ENCODE measurements around the gene SP100.

The SP100 gene

DNA sequence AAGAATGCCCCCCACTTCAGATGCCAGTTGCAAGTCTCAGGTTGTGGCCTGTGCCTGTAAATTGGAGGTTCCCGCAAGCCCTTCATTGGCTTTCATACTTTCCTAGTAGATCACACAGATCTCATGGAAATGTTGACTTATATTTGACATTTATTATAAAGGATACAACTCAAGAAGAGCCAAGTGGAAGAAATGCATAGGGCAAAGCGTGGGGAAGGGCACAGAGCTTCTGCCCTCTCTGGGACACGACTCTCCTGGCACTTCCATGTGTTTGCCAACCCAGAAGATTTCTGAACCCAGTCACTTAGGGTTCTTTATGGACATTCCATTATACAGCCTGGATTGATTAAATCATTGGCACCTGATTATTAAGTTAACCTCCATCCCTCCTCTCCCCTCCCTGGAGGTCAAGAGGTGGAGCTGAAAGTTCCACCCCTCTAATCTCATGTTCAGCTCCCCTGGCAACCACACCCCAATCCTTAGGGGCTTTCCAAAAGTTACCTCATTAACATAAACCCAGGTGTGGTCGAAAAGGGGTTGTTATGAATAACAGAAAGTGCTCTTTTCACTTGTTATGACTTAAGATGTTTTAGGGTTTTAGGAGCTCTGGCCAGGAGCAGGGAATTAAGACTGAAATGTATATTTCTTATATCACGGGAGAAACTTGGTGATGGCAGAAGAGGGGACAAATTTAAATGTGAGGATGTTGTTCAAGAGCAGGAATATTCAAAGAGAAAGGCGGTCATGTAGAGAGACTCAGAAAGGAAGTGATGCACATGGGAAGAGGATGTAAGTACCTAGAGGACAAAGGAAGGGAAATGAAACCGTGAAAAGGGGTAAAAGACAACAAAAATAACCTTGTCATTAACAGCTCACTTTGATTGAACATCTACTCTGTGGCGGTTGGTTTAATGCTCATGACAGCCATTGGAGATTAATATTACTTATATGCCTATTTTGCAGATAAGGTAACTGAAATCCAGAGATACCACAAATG lies 31.8 kb downstream of the SP100 start:
- Histone ChIP-seq H2AFZ (ENCODE audit: low read depth, low read length) (no peak overlapping the region), H2BK120ac (ENCODE audit: low read depth, low read length) (no peak overlapping the region), H3K36me3 (ENCODE audit: control insufficient read depth in 1 of 2, insufficient read depth in 2 of 2, low read depth in 1 of 2, low read length in 2 of 2) (peaks cover 32 to 100% of the 10 kb centered on the region in 2 experiments), H3K4me3 (ENCODE audit: insufficient read depth in 1 of 2, low read depth in 1 of 2, low read length in 2 of 2) (no peak overlapping the region), H3K4ac (ENCODE audit: low read depth in 1 of 2, low read length in 2 of 2) (no peak overlapping the region), H4K8ac (ENCODE audit: low read length) (no peak overlapping the region), H3K27me3 (ENCODE audit: control insufficient read depth in 1 of 2, insufficient read depth in 1 of 2, low read length in 2 of 2) (no peaks in the 10 kb centered on the region), H3K4me1 (ENCODE audit: control insufficient read depth, insufficient read depth, low read depth, low read length) (peaks cover 7% of the 10 kb centered on the region), H2AK5ac (ENCODE audit: low read length, severe bottlenecking) (no peak overlapping the region), H3K23ac (ENCODE audit: low read length in 2 of 2) (no peak overlapping the region), H3K27ac (ENCODE audit: low read length, poor library complexity, severe bottlenecking) (no peak overlapping the region), H2BK12ac (ENCODE audit: low read length in 2 of 2) (no peak overlapping the region), H2BK5ac (ENCODE audit: low read depth, low read length, poor library complexity, severe bottlenecking) (no peak overlapping the region), H3K18ac (ENCODE audit: low read depth in 1 of 2, low read length in 2 of 2) (no peak overlapping the region), H3K9ac (ENCODE audit: low read length) (no peak overlapping the region), H3K14ac (ENCODE audit: low read length in 2 of 2) (no peak overlapping the region), H3K9me3 (ENCODE audit: control insufficient read depth, low read length) (no peaks in the 10 kb centered on the region), H3K79me1 (replicated peaks; ENCODE audit: low read length, poor library complexity, severe bottlenecking) (peaks cover 35% of the 10 kb centered on the region), H2BK15ac (ENCODE audit: low read depth, poor library complexity, severe bottlenecking) (no peak overlapping the region), H3K4me2 (ENCODE audit: low read length, poor library complexity, severe bottlenecking) (no peak overlapping the region), H4K91ac (ENCODE audit: low read length) (no peak overlapping the region)
- DNase-seq = no peak
- WGBS = 98% methylated on average over 6 of the region's 8 CpGs

- H3K4me1 ChIP-seq (ENCODE audit: control insufficient read depth, insufficient read depth, low read depth, low read length) = peaks cover 7% of the 10 kb centered on the region
- no peak overlapping the region for H3K9ac ChIP-seq (ENCODE audit: low read length)
- no peak overlapping the region for H2BK12ac ChIP-seq (ENCODE audit: low read length in 2 of 2)
- no peaks in the 10 kb centered on the region for H3K27me3 ChIP-seq (ENCODE audit: control insufficient read depth in 1 of 2, insufficient read depth in 1 of 2, low read length in 2 of 2)
- H2BK5ac ChIP-seq (ENCODE audit: low read depth, low read length, poor library complexity, severe bottlenecking) = no peak overlapping the region
- H3K23ac ChIP-seq (ENCODE audit: low read length in 2 of 2) = no peak overlapping the region
- H3K9me3 ChIP-seq (ENCODE audit: control insufficient read depth, low read length) = peaks cover 4% of the 10 kb centered on the region
- no peak overlapping the region for H3K4me3 ChIP-seq (ENCODE audit: insufficient read depth in 1 of 2, low read depth in 1 of 2, low read length in 2 of 2)
- 98% methylated on average over 4 of the region's 6 CpGs for WGBS
- no peak for DNase-seq
- H2BK15ac ChIP-seq (ENCODE audit: low read depth, poor library complexity, severe bottlenecking) = no peak overlapping the region
- H2BK120ac ChIP-seq (ENCODE audit: low read depth, low read length) = no peak overlapping the region
- no peak overlapping the region for H3K4ac ChIP-seq (ENCODE audit: low read depth in 1 of 2, low read length in 2 of 2)
- H3K27ac ChIP-seq (ENCODE audit: low read length, poor library complexity, severe bottlenecking) = no peak overlapping the region
- H3K36me3 ChIP-seq (ENCODE audit: control insufficient read depth in 1 of 2, insufficient read depth in 2 of 2, low read depth in 1 of 2, low read length in 2 of 2) = peaks cover 30 to 100% of the 10 kb centered on the region in 2 experiments
- no peak overlapping the region for H4K91ac ChIP-seq (ENCODE audit: low read length)
- H3K4me2 ChIP-seq (ENCODE audit: low read length, poor library complexity, severe bottlenecking) = no peak overlapping the region
- no peak overlapping the region for H4K8ac ChIP-seq (ENCODE audit: low read length)
- no peak overlapping the region for H3K18ac ChIP-seq (ENCODE audit: low read depth in 1 of 2, low read length in 2 of 2)
- no peak overlapping the region for H2AFZ ChIP-seq (ENCODE audit: low read depth, low read length)
- no peak overlapping the region for H2AK5ac ChIP-seq (ENCODE audit: low read length, severe bottlenecking)
- H3K79me1 ChIP-seq (replicated peaks; ENCODE audit: low read length, poor library complexity, severe bottlenecking) = peaks cover 29% of the 10 kb centered on the region
- H3K14ac ChIP-seq (ENCODE audit: low read length in 2 of 2) = no peak overlapping the region
These were observed 34.0 kb downstream of the SP100 start for GRCh38 chr2:230449901-230450467.

- Histone ChIP-seq H2AK5ac (ENCODE audit: low read length, severe bottlenecking) (no peak overlapping the region), H3K14ac (ENCODE audit: low read length in 2 of 2) (no peak overlapping the region), H4K91ac (ENCODE audit: low read length) (no peak overlapping the region)
These were observed 37.0 kb downstream of the SP100 start for GRCh38 chr2:230453006-230453405.

DNA sequence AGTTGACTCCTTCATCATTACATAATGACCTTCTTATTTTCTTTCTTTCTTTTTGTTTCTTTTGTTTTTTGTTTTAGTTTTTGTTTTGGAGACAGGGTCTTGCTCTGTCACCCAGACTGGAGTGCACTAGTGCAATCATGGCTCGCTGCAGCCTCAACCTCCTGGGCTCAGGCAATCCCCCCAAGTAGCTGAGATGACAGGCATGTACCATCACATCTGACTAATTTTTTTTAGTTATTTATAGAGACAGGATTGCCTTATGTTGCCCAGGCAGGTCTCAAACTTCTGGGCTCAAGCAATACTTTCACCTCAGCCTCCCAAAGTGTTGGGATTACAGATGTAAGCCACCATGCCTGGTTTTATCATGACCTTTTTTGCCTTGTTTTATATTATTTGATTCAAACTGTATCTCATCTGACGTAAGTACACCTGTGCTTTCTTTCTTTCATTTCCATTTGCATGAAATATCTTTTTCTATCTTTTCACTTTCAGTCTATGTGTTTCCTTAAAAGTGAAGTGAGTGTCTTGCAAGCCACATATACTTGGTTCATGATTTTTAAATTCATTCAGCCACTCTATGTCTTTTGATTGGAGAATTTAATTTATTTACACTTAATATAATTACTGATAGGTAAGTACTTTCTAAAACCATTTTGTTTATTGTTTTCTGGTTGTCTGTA lies 39.1 kb downstream of the SP100 start:
- H3K14ac ChIP-seq (ENCODE audit: low read length in 2 of 2) = no peak overlapping the region
- H2BK12ac ChIP-seq (ENCODE audit: low read length in 2 of 2) = no peak overlapping the region
- no peak overlapping the region for H2BK15ac ChIP-seq (ENCODE audit: low read depth, poor library complexity, severe bottlenecking)
- H2AFZ ChIP-seq (ENCODE audit: low read depth, low read length) = no peak overlapping the region
- H3K4me2 ChIP-seq (ENCODE audit: low read length, poor library complexity, severe bottlenecking) = no peak overlapping the region
- WGBS = 100% methylated on average over 1 of the region's 2 CpGs
- peaks cover 15% of the 10 kb centered on the region for H3K79me1 ChIP-seq (replicated peaks; ENCODE audit: low read length, poor library complexity, severe bottlenecking)
- no peaks in the 10 kb centered on the region for H3K27me3 ChIP-seq (ENCODE audit: control insufficient read depth in 1 of 2, insufficient read depth in 1 of 2, low read length in 2 of 2)
- no peak overlapping the region for H2AK5ac ChIP-seq (ENCODE audit: low read length, severe bottlenecking)
- no peak for DNase-seq
- no peak overlapping the region for H3K27ac ChIP-seq (ENCODE audit: low read length, poor library complexity, severe bottlenecking)
- H3K4me3 ChIP-seq (ENCODE audit: insufficient read depth in 1 of 2, low read depth in 1 of 2, low read length in 2 of 2) = no peak overlapping the region
- peaks cover 13 to 100% of the 10 kb centered on the region in 2 experiments for H3K36me3 ChIP-seq (ENCODE audit: control insufficient read depth in 1 of 2, insufficient read depth in 2 of 2, low read depth in 1 of 2, low read length in 2 of 2)
- no peak overlapping the region for H3K9ac ChIP-seq (ENCODE audit: low read length)
- H3K18ac ChIP-seq (ENCODE audit: low read depth in 1 of 2, low read length in 2 of 2) = no peak overlapping the region
- no peak overlapping the region for H4K8ac ChIP-seq (ENCODE audit: low read length)
- H2BK5ac ChIP-seq (ENCODE audit: low read depth, low read length, poor library complexity, severe bottlenecking) = no peak overlapping the region
- H3K4ac ChIP-seq (ENCODE audit: low read depth in 1 of 2, low read length in 2 of 2) = no peak overlapping the region
- H3K4me1 ChIP-seq (ENCODE audit: control insufficient read depth, insufficient read depth, low read depth, low read length) = no peaks in the 10 kb centered on the region
- peaks cover 18% of the 10 kb centered on the region for H3K9me3 ChIP-seq (ENCODE audit: control insufficient read depth, low read length)
- no peak overlapping the region for H2BK120ac ChIP-seq (ENCODE audit: low read depth, low read length)
- no peak overlapping the region for H3K23ac ChIP-seq (ENCODE audit: low read length in 2 of 2)
- no peak overlapping the region for H4K91ac ChIP-seq (ENCODE audit: low read length)

More at GRCh38 chr2:230453006-230453405, 37.0 kb downstream of the SP100 start:
- Histone ChIP-seq H3K27ac (ENCODE audit: low read length, poor library complexity, severe bottlenecking) (no peak overlapping the region), H3K27me3 (ENCODE audit: control insufficient read depth in 1 of 2, insufficient read depth in 1 of 2, low read length in 2 of 2) (no peaks in the 10 kb centered on the region), H3K4ac (ENCODE audit: low read depth in 1 of 2, low read length in 2 of 2) (no peak overlapping the region), H2BK15ac (ENCODE audit: low read depth, poor library complexity, severe bottlenecking) (no peak overlapping the region), H3K4me1 (ENCODE audit: control insufficient read depth, insufficient read depth, low read depth, low read length) (peaks cover 5% of the 10 kb centered on the region), H2BK12ac (ENCODE audit: low read length in 2 of 2) (no peak overlapping the region), H3K9ac (ENCODE audit: low read length) (no peak overlapping the region), H4K8ac (ENCODE audit: low read length) (no peak overlapping the region), H2BK120ac (ENCODE audit: low read depth, low read length) (no peak overlapping the region), H2AFZ (ENCODE audit: low read depth, low read length) (no peak overlapping the region), H3K79me1 (replicated peaks; ENCODE audit: low read length, poor library complexity, severe bottlenecking) (peaks cover 22% of the 10 kb centered on the region), H3K4me2 (ENCODE audit: low read length, poor library complexity, severe bottlenecking) (no peak overlapping the region), H2BK5ac (ENCODE audit: low read depth, low read length, poor library complexity, severe bottlenecking) (no peak overlapping the region), H3K18ac (ENCODE audit: low read depth in 1 of 2, low read length in 2 of 2) (no peak overlapping the region), H3K9me3 (ENCODE audit: control insufficient read depth, low read length) (peaks cover 18% of the 10 kb centered on the region), H3K4me3 (ENCODE audit: insufficient read depth in 1 of 2, low read depth in 1 of 2, low read length in 2 of 2) (no peak overlapping the region), H3K36me3 (ENCODE audit: control insufficient read depth in 1 of 2, insufficient read depth in 2 of 2, low read depth in 1 of 2, low read length in 2 of 2) (peaks cover 21 to 100% of the 10 kb centered on the region in 2 experiments), H3K23ac (ENCODE audit: low read length in 2 of 2) (no peak overlapping the region)
- no peak for DNase-seq
- WGBS = 95% methylated on average over 2 of the region's 2 CpGs

Measured in mesenchymal stem cell (in vitro differentiated cells and primary cell).